ENCODE results near the gene ADD1. TPM values are rescaled to one million over a fixed set of nuclear protein-coding genes. Genes with fewer than 3 reads are reported as not detected.

The ADD1 gene
- total RNA-seq, 1 experiment from 2014 or later, result 163 TPM

DNA sequence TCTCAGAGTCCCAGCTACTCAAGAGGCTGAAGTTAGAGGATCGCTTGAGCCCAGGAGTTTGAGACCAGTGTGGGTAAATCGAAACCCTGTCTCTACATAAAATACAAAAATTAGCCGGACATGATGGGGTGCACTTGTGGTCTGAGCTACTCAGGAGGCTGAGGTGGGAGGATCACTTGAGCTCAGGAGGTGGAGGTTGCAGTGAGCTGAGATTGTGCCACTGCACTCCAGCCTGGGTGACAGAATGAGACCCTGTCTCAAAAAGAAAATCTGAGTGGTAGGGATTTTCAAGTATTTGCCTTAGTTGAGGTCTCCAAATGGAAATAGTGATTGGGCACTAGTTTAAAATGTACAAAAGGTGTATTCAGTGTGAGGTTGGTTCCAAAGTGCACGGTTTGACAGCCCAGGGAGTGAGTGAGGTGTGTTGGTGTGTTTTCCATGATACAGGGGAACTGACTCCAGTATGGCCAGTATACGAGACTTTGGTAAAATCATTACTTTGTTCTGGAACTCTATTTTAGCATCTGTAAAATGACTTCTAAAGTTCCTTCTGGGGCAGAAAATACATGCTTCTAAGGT, 13.8 kb downstream of the ADD1 start:
- H4K20me1 ChIP-seq (ENCODE audit: control insufficient read depth, insufficient read depth, insufficient read length), result no peaks in the 10 kb centered on the region
- H3K4me1 ChIP-seq (ENCODE audit: insufficient read depth, low read length), result peaks cover 13% of the 10 kb centered on the region
- no peak overlapping the region for H2AK5ac ChIP-seq (ENCODE audit: insufficient read length, low read length)
- TF ChIP-seq, protein P1, sequence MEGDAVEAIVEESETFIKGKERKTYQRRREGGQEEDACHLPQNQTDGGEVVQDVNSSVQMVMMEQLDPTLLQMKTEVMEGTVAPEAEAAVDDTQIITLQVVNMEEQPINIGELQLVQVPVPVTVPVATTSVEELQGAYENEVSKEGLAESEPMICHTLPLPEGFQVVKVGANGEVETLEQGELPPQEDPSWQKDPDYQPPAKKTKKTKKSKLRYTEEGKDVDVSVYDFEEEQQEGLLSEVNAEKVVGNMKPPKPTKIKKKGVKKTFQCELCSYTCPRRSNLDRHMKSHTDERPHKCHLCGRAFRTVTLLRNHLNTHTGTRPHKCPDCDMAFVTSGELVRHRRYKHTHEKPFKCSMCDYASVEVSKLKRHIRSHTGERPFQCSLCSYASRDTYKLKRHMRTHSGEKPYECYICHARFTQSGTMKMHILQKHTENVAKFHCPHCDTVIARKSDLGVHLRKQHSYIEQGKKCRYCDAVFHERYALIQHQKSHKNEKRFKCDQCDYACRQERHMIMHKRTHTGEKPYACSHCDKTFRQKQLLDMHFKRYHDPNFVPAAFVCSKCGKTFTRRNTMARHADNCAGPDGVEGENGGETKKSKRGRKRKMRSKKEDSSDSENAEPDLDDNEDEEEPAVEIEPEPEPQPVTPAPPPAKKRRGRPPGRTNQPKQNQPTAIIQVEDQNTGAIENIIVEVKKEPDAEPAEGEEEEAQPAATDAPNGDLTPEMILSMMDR (conservative IDR thresholded peaks at IDR 0.05), result no peak
- no peak overlapping the region for H3K4me2 ChIP-seq (ENCODE audit: insufficient read depth, insufficient read length, low read length)
- no peak overlapping the region for H2BK20ac ChIP-seq (ENCODE audit: low read depth, low read length, poor library complexity, severe bottlenecking)
- Mint-ChIP-seq H3K27me3 (ENCODE audit: low read depth) (no peaks in the 10 kb centered on the region), H3K4me3 (no peak overlapping the region), H3K9me3 (no peaks in the 10 kb centered on the region), H3K27ac (peak overlapping the region in 1 of 3 experiments; percentile 49; a peak in 2 of 7 replicates), H3K4me1 (peaks cover 28 to 31% of the 10 kb centered on the region in 2 experiments), H3K36me3 (ENCODE audit: insufficient read depth in 1 of 3, low read depth in 3 of 3) (peaks cover 9 to 22% (median 16%) of the 10 kb centered on the region in 3 experiments; a peak in 5 of 7 replicates)
- no peak overlapping the region for H4K8ac ChIP-seq (replicated peaks; ENCODE audit: insufficient read length, low read depth, low read length)
- no peak overlapping the region for H3K9ac ChIP-seq (ENCODE audit: extremely low read depth, insufficient read length, low read length)
- H3K14ac ChIP-seq (ENCODE audit: insufficient read depth, low read length), result no peak overlapping the region
- H3K56ac ChIP-seq (ENCODE audit: insufficient read length, low read depth, low read length), result no peak overlapping the region
- H3K9me3 ChIP-seq (ENCODE audit: control insufficient read depth, low read depth, low read length), result no peaks in the 10 kb centered on the region
- DNase-seq, result no peak
- H3K27me3 ChIP-seq (ENCODE audit: insufficient read depth, low read length), result no peaks in the 10 kb centered on the region
- H3K23me2 ChIP-seq (ENCODE audit: insufficient read length, low read depth, low read length, poor library complexity, severe bottlenecking), result no peaks in the 10 kb centered on the region
- no peak overlapping the region for H3K27ac ChIP-seq (ENCODE audit: insufficient read length, low read depth, low read length)
- no peak overlapping the region for H3T11ph ChIP-seq (ENCODE audit: low read length)
- no CpG with 5 or more reads among the region's 5 CpGs for WGBS (ENCODE audit: extremely low coverage, insufficient read length, low lambda C conversion rate)
- H2BK5ac ChIP-seq (ENCODE audit: insufficient read length, low read length), result no peak overlapping the region
- H2BK120ac ChIP-seq (ENCODE audit: low read depth, low read length, poor library complexity, severe bottlenecking), result no peak overlapping the region
- peaks cover 9% of the 10 kb centered on the region for H3K79me1 ChIP-seq (ENCODE audit: insufficient read depth, low read depth, low read length, poor library complexity, severe bottlenecking)
- peaks cover 5% of the 10 kb centered on the region; the same call in 1 of the 2 replicates for H3K79me2 ChIP-seq (ENCODE audit: insufficient read depth, low read length)
- no peak overlapping the region for H3K18ac ChIP-seq (ENCODE audit: insufficient read length, low read depth, low read length)
- no peak overlapping the region for H2BK12ac ChIP-seq (ENCODE audit: insufficient read length, low read depth, low read length)
- no peak overlapping the region for H4K91ac ChIP-seq (ENCODE audit: insufficient read length, low read depth, low read length)
- H2BK15ac ChIP-seq (ENCODE audit: low read depth, low read length), result no peak overlapping the region
- H3K23ac ChIP-seq (ENCODE audit: insufficient read length, low read depth, low read length), result no peak overlapping the region
- no peak overlapping the region for H4K5ac ChIP-seq (ENCODE audit: insufficient read length, low read depth, low read length)
- no peak overlapping the region for H3K4ac ChIP-seq (ENCODE audit: low read depth, low read length)
- no peak overlapping the region for H2AFZ ChIP-seq (ENCODE audit: low read length)
